ENCODE results near the gene RAPGEF1.

The RAPGEF1 gene

DNA sequence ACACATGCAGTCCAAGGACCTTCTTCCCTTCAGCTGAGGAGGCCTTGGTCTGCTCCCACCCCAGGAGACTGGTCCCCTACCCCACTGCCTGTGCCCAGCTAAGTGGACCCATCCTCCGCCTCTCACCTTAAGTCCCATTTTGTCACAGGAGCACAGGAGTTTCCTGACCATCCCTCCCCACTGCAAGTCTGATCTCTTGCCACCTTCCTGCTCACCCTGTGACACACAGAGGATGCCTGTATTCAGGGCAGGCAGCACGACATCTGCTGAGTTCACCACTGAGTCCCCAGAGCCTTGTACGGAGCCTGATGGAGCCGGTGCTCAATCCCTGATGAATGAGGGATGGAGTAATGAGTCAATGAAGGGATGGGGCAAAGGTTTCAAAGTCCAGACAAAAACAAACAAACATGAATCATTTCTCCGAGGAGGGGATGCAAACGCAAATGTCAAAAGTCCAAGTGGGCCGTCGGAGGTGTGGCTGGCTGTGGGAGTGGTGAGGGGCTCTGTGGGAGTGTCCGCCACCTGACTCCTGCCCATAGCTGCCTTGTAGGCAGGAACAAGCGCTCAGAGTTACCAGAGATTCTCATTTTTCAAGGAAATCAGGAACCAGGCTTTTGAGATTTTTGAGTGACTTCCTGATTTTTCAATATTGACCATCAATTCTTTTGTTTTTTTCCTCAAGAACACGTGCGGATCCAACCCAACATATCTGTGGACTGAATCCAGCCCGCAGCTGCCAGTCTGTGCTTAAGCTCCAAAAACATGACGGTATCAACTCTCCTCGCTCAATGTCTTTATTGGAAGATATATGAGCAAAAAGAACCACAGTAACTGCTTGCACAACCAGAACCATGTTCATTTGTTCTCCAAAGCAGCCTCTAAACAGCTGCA is 4.4 kb downstream of the RAPGEF1 start:
- in situ Hi-C loops (cut with MboI; ENCODE audit: low pct_unique_long_range_greater_than_20kb, low sequenced_read_pairs) = loop anchor here (25.0 kb wide), 2 partner anchors 148 to 348 kb away; partner anchors contain the start of gene PRRC2B
- no peak for DNase-seq

DNA sequence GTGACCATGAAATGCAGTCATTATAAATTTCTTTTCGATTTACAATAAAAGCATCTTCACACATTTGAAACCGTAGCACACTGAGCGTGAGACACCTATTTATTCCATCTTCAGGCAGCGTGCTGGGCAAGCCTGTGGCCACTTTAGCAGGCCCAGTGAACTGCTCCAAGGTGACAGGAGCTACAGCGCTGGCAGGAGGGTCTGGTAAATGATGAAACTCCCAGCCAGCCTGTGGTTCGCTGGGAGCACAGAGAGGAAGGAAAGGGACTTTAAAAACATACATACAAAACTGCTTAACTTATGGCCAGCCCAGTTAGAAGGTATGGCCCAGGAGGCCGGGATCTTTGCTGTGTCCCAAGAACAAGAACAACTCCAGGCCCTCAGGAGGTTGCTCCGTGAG is 5.1 kb downstream of the RAPGEF1 start:
- peak; percentile 24 for DNase-seq
- in situ Hi-C loops (cut with MboI; ENCODE audit: low pct_unique_long_range_greater_than_20kb, low sequenced_read_pairs) = loop anchor here (25.0 kb wide), 2 partner anchors 147 to 347 kb away; partner anchors contain the start of gene PRRC2B

DNA sequence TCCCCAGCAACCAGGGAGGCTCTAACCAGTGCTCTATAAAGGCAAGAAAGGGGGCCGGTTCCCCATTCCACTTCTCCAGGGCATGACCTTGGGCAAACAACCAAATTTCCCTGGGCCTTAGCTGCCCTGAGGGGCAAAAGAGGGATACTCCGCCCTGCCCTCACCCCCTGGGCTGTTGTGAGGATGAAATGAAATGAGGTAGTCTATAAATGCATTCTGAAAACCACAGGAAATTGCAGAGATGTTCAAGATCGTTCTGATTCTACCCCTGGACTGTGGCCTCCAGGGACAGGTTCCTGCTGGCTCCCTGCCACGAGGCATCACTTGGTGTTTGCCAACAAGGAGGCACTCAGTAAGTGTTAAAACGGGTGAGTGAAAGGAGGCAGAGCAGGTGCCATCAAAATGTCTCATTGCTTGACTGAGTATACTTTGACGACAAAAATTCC is 5.7 kb downstream of the RAPGEF1 start:
- peak; percentile 84 for DNase-seq
- in situ Hi-C loops (cut with MboI; ENCODE audit: low pct_unique_long_range_greater_than_20kb, low sequenced_read_pairs) = loop anchor here (25.0 kb wide), 2 partner anchors 147 to 347 kb away; partner anchors contain the start of gene PRRC2B

DNA sequence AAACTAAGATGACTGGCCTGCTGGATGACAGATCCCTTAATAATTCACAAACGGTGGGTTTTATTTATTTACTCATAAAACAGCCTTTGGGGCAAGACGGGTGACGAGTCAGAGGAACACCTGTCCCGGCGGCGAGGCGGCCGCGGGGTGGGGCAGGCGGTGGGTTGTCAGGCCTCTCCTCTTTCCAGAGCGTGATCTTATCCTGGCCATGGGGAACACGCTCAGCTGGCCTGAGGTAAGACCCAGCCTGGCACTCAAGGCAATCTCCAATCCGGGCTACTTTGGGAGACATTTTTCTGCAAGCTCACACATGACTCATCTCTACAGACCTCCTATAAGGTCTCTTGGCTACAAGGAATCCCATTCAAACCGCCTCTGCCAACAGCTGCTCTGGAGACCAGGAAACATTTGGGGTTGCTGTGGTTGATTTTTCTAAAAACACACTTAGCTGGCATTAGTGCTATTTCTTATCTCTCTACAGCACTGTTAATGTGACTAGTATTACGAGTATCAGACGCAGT is 6.3 kb downstream of the RAPGEF1 start:
- peak; percentile 88 for DNase-seq
- in situ Hi-C loops (cut with MboI; ENCODE audit: low pct_unique_long_range_greater_than_20kb, low sequenced_read_pairs) = loop anchor here (25.0 kb wide), 2 partner anchors 146 to 346 kb away; partner anchors contain the start of gene PRRC2B

DNA sequence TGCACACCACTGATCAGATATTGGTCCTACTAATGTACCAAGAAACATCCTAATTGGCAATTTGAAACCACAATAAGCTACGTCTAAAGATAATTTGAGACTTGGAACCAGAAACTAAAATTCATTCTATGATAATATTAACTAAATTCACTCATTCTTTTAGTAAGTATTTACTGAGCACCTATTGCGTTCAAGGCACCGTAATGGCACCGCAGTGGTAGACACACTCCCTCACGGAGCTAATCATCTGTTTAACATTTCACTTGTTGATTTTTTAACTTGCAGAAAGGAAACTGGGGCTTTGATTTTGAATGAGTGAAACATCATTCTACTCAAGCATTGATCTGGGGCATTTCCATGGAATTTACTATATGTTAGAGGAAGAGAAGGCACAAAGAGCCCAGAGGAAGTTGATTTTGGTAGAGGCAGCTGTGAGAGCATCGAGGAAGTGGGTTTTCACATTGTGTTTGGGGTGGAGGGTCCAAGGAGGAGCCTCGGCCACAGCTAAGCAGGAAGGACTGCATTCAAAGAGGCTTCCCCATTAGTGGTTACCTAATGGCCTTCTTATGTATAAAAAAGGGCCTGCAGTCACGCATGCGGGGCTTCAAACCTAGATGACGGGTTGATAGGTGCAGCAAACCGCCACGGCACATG is 7.1 kb downstream of the RAPGEF1 start:
- in situ Hi-C loops (cut with MboI; ENCODE audit: low pct_unique_long_range_greater_than_20kb, low sequenced_read_pairs) = loop anchor here (25.0 kb wide), 2 partner anchors 145 to 345 kb away; partner anchors contain the start of gene PRRC2B
- DNase-seq = peak; percentile 93

DNA sequence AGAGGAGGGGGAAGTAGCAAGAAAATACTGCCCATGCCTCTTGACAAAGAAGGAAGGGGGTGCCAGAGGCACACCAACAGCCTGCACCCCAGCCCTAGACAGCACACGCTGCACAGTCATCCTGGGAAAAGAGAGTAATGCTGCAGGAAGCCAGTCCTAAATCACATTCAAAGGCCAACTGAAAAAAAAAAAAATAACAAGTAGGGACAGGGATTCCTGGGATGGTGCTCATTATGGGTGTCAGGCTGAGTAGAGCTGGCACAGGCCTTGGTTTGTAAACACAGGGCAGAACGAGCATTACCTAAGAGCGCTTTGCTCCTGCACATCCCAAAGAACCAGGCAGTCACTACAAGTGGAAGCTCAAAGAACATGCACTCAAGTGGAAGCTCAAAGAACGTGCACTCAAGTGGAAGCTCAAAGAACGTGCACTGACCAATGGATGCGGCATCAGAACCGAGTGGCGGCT is 7.8 kb downstream of the RAPGEF1 start:
- no peak for DNase-seq
- in situ Hi-C loops (cut with MboI; ENCODE audit: low pct_unique_long_range_greater_than_20kb, low sequenced_read_pairs) = loop anchor here (25.0 kb wide), 2 partner anchors 145 to 345 kb away; partner anchors contain the start of gene PRRC2B

DNA sequence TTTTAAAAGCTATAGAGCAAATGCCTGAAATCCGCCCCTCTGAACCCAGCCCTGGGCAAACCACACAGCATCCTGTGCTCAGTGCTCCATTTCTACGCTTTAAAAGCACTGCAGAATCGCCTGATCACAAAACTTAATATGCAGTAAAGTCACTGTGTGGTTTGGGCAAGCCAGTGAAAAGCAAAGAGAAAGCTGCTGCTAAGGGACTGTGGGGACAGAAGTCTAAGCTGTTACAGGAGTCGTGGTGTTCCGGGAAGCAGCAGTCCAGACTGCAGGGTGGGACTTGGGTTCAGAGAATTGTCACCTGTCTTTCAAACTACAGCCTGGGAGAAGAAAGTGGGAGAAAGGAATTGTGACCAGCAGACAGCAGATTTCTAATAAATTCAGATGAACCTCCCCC is 8.2 kb downstream of the RAPGEF1 start:
- in situ Hi-C loops (cut with MboI; ENCODE audit: low pct_unique_long_range_greater_than_20kb, low sequenced_read_pairs) = loop anchor here (25.0 kb wide), 2 partner anchors 144 to 344 kb away; partner anchors contain the start of gene PRRC2B
- no peak for DNase-seq

DNA sequence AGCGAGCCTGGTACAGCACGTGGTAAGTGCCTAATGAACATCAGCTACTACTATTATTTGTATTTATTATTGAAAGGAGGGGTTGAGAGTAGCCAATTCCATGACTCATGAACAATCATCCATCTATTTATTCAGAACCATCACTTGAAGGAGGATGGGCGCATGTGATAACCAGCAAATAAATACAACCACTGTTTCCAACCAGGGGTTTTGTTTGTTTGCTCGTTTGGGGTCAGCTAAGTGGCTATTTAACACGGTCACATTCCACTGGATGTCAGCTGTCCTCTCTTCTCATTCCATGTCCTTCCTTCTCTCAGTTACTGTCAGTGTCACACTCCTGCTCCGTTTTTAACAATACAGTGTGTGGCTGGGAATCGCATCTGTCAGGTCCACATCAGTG is 8.6 kb downstream of the RAPGEF1 start:
- DNase-seq = no peak
- in situ Hi-C loops (cut with MboI; ENCODE audit: low pct_unique_long_range_greater_than_20kb, low sequenced_read_pairs) = loop anchor here (25.0 kb wide), 2 partner anchors 144 to 344 kb away; partner anchors contain the start of gene PRRC2B

DNA sequence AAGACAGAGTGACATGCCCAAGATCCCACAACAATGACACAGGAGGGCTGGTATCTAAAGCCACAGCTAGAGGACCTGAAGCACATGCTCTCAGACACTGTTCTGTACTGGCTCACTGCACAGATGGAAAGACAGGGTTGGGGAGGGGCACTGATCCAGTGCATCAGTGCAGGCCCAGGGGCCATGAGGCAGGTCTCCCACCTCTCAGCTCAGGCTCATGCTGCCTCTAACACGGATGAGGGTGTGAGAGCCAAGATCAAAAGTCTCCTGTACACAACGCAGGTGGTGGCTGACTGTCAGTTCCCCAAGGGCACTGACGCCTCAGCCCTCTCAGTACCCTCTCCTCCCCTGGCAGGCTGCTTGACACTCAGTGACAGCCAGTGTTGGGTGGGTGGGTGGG is 10.9 kb downstream of the RAPGEF1 start:
- in situ Hi-C loops (cut with MboI; ENCODE audit: low pct_unique_long_range_greater_than_20kb, low sequenced_read_pairs) = loop anchor here (25.0 kb wide), 2 partner anchors 142 to 342 kb away; partner anchors contain the start of gene PRRC2B
- DNase-seq = no peak

DNA sequence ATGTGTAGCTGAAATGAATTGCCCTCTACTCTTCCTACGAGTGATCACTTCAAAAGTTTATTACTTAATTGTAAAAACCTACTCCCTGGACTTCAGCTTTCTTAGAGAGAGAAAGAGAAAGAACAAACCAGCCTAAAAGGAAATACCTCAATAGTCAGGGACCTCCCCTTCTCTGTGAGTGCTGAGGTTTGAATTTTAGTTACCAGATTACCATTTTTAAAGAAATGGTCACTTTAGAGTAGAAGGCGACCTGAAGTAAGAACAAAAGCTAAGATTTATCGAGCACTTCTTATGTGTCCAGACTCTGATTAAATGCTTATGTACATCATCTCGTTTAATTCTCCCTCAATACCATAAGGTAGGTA is 11.3 kb downstream of the RAPGEF1 start:
- in situ Hi-C loops (cut with MboI; ENCODE audit: low pct_unique_long_range_greater_than_20kb, low sequenced_read_pairs) = loop anchor here (25.0 kb wide), 2 partner anchors 141 to 341 kb away; partner anchors contain the start of gene PRRC2B
- DNase-seq = no peak

DNA sequence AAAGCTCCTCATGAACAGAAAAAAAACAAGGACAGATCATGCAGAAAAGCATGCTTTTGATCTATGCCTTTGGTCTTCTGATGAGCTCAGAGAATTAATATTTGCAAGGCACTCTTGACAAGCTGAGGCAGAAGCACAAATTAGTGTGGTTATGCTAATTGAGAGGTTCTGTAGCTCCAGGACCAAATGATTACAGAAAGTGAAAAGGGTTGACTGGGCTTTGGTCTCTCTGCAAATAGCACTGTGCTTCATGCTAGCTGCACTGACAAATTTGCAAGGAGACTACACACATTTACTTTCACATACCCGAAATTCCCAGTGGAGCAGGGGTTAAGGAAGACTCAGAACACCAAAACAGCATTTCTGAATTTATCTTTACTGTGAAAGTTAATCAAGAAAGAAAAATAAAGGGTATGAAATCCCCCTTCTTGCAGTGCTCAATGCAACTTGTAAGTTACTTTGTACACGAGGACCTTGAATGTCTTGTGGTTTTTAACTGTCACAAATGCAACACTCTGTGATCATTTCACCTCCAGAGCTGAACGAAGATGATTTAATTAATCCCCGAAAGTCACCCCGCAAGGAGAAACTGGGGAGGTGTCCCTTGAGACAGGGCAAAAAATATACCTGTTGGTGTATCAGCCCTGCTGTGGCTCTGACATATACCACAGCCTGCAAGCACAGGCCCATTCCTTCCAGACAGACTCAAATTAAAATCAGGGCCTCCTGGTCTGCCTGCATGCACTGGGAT is 11.9 kb downstream of the RAPGEF1 start:
- DNase-seq = no peak
- in situ Hi-C loops (cut with MboI; ENCODE audit: low pct_unique_long_range_greater_than_20kb, low sequenced_read_pairs) = loop anchor here (25.0 kb wide), 2 partner anchors 141 to 341 kb away; partner anchors contain the start of gene PRRC2B

DNA sequence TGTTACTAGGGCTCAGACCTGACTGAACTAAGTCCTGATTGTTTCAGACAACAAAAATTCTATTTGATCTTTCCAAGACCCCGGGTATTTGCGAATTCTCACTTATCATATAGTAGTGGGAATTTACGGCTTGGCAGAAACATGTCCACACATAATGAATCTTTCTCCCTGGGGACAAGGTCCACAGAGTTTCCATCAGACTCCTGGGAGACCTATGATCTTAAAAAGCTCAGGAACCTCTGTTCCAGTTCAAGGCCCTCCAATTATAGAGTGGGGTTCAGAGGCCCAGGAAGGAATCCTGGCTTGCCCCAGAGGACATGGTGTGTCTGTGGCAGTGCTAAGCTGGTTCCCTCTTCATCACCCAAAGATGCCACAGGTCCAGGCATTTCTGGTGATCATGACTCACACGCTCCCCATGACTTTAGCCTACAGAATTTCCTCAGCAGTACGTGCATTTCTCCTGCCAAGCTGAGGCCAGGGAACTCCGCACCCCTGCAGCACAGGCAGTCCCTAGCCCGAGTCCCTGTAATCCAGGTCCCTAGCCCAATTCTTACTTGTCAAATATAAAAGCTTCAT is 12.6 kb downstream of the RAPGEF1 start:
- in situ Hi-C loops (cut with MboI; ENCODE audit: low pct_unique_long_range_greater_than_20kb, low sequenced_read_pairs) = loop anchor here (25.0 kb wide), 2 partner anchors 140 to 340 kb away; partner anchors contain the start of gene PRRC2B

DNA sequence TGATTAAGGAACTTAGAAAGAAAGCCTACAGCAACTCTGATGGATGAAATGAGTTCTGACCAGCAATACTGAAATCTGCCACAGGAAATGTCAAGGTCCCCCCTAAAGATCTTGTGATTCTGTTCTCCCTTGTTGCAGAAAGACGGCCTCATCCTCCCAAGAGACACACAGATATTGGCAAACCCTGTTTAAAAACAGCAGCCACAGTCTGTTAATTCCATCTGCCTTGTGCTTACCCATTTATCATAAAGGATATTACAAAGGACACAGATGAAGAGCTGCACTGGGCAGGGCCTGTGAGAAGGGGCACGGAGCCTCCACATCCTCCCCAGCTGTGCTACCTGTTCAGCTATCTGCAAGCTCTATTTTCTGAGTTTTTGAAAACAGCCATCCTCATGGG is 15.2 kb downstream of the RAPGEF1 start:
- no peak for DNase-seq
- in situ Hi-C loops (cut with MboI; ENCODE audit: low pct_unique_long_range_greater_than_20kb, low sequenced_read_pairs) = loop anchor here (25.0 kb wide), 2 partner anchors 137 to 337 kb away; partner anchors contain the start of gene PRRC2B

More for the DNA sequence above, 12.6 kb downstream of the RAPGEF1 start:
- no peak for DNase-seq

DNA sequence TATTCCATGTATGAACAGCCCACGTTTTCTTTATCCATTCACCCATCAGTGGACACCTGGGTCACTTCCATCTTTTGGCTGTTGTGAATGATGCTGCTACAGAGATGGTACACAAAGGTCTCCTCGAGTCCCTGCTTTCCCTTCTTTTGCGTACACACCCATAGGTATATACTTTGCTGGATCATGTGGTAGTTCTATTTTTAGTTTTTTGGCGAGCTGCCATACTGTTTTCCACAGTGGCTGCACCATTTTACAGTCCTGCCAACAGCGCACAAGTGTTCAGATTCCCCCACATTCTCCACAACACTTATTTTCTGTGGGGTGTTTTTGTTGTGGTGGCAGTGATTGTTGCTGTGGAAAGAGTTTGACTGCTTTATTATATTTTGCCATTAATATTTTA is 16.2 kb downstream of the RAPGEF1 start:
- in situ Hi-C loops (cut with MboI; ENCODE audit: low pct_unique_long_range_greater_than_20kb, low sequenced_read_pairs) = no loop called here
- DNase-seq = no peak

DNA sequence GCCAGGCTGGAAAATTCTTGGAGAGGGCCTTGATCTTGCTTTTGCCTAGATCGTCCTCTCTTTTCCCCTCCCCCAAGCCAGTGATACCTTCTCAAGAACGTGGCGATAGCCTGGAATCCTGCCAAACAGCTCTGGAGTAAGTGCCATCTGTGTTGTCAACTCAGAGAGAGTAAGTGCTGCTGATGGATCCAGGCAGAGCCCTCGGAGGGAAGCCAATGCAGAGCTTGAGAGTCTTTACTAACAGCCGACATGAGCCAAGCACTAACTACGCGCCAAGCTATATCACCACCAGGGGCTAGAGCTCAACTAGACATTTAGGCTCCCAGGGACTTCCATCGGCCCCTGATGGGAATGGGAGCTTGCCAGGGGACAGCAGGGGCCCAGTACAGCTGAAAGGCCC is 17.6 kb downstream of the RAPGEF1 start:
- in situ Hi-C loops (cut with MboI; ENCODE audit: low pct_unique_long_range_greater_than_20kb, low sequenced_read_pairs) = no loop called here
- DNase-seq = no peak

DNA sequence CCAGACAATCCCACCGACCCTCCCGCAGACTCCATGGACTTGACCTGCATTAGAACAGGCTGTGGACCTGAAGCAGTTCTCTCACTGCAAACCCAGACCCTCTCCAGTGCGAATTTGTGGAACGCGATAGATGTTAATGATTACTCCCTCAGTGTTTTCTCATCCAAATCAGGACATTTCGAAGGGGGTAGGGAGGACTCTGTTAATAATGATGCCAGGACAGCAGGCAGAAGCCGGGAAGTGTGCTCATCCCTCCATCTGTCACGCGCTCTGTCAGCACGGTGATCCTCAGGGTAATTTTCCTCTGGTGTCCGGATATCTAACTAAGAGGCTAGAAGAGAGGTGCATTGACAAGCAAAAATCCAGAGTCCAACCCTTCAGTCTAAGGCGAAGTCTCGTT is 18.8 kb downstream of the RAPGEF1 start:
- in situ Hi-C loops (cut with MboI; ENCODE audit: low pct_unique_long_range_greater_than_20kb, low sequenced_read_pairs) = no loop called here
- no peak for DNase-seq

DNA sequence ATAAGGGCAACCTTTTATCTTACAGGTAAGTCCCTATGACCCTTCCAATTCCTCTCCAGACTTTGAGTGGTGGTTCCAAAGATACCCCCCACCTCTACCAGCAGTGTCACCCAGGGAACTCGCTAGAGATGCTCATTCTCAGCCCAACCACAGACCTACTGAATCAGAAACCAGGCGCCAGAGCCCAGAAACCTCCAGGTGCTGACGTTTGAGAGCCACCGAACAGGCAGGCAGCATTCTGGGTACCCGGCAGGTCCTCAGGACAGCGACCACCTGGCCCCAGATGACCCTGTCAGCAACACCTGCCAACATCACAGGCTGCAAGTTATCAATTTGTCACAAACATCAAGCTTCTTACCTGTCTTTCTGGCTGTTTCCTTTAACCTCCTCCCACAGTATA is 19.5 kb downstream of the RAPGEF1 start:
- in situ Hi-C loops (cut with MboI; ENCODE audit: low pct_unique_long_range_greater_than_20kb, low sequenced_read_pairs) = no loop called here
- DNase-seq = no peak

DNA sequence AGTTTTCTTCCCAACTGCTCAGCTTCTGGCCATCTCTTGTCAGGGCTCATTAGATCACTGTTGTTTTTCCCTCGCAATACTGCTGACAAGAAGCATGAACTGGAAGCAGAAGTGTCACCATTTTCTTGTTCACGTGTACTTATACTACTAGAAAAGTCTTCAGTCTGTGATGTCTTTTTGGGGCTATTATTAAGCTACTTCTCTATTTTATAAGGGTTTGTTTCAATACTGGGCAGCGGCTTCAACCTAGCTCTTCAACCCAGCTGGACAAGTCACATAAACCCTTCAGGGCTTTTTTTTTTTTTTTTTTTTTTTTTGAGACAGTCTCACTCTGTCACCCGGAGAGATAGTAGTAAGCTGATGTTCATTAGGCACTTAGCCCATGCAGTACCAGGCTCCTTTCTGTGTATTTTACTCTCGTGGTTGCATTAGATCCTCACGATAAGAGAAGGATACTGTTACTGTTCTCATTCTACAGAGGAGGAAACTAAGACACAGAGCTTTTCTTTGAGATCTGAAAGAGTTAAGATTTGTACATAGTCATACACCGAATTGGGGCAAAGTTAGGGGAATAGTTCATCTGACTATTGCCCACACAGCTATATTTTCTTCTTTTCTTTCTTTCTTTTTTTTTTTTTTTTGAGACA is 20.5 kb downstream of the RAPGEF1 start:
- no peak for DNase-seq
- in situ Hi-C loops (cut with MboI; ENCODE audit: low pct_unique_long_range_greater_than_20kb, low sequenced_read_pairs) = no loop called here

Data from KBM-7 (cell line).